ENCODE measurements around the gene ZBTB48.

The ZBTB48 gene

GRCh38 chr1:6579374-6580118, at the start of gene ZBTB48:
Gene ZBTB48, plus strand, starts transcription at chr1:6579994. Its CDS starts 616 bp downstream, at chr1:6580610.
- H3K9me3 Mint-ChIP-seq: no peaks in the 10 kb centered on the region
- ATAC-seq (replicated peaks; ENCODE audit: extremely low read depth, poor library complexity, severe bottlenecking): peak; percentile 99

GRCh38 chr1:6530504-6531160, 49.2 kb upstream of the ZBTB48 start:
- no peak overlapping the region for H3K27ac Mint-ChIP-seq (ENCODE audit: low read depth)
- DNase-seq (ENCODE audit: low spot score in 2 of 2) (no peak), ATAC-seq (replicated peaks; ENCODE audit: extremely low read depth, poor library complexity, severe bottlenecking) (no peak)
- no peaks in the 10 kb centered on the region for H3K4me1 Mint-ChIP-seq
- H3K27me3 Mint-ChIP-seq: no peaks in the 10 kb centered on the region
- no peak overlapping the region for H3K4me3 Mint-ChIP-seq
- H3K36me3 Mint-ChIP-seq (ENCODE audit: insufficient read depth): peaks cover 59% of the 10 kb centered on the region
- no peaks in the 10 kb centered on the region for H3K9me3 Mint-ChIP-seq

More at GRCh38 chr1:6579374-6580118, at the start of gene ZBTB48:
- no peaks in the 10 kb centered on the region for H3K27me3 Mint-ChIP-seq
- H3K4me3 Mint-ChIP-seq: peak within 1 kb of the TSS; percentile 96
- H3K36me3 Mint-ChIP-seq (ENCODE audit: insufficient read depth): peaks cover 11% of the 10 kb centered on the region
- H3K4me1 Mint-ChIP-seq: peaks cover 40% of the 10 kb centered on the region
- peak within 1 kb of the TSS; percentile 97 for H3K27ac Mint-ChIP-seq (ENCODE audit: low read depth)
- peak; percentile 89 to 93 for DNase-seq (ENCODE audit: low spot score in 2 of 2)

- Mint-ChIP-seq H3K36me3 (ENCODE audit: insufficient read depth) (peaks cover 55% of the 10 kb centered on the region), H3K4me1 (no peaks in the 10 kb centered on the region), H3K4me3 (no peak overlapping the region), H3K9me3 (no peaks in the 10 kb centered on the region), H3K27ac (ENCODE audit: low read depth) (no peak overlapping the region), H3K27me3 (no peaks in the 10 kb centered on the region)
- ATAC-seq (replicated peaks; ENCODE audit: extremely low read depth, poor library complexity, severe bottlenecking) (no peak), DNase-seq (ENCODE audit: low spot score in 2 of 2) (no peak)
These were observed 47.8 kb upstream of the ZBTB48 start for GRCh38 chr1:6531996-6532395.

GRCh38 chr1:6534248-6534822, 45.5 kb upstream of the ZBTB48 start:
- Mint-ChIP-seq H3K36me3 (ENCODE audit: insufficient read depth) (peaks cover 40% of the 10 kb centered on the region), H3K9me3 (no peaks in the 10 kb centered on the region), H3K27me3 (no peaks in the 10 kb centered on the region), H3K4me1 (no peaks in the 10 kb centered on the region), H3K27ac (ENCODE audit: low read depth) (no peak overlapping the region), H3K4me3 (no peak overlapping the region)
- no peak for ATAC-seq (replicated peaks; ENCODE audit: extremely low read depth, poor library complexity, severe bottlenecking)
- no peak for DNase-seq (ENCODE audit: low spot score in 2 of 2)

- DNase-seq (ENCODE audit: low spot score in 2 of 2): no peak
- no peak overlapping the region for H3K4me3 Mint-ChIP-seq
- H3K36me3 Mint-ChIP-seq (ENCODE audit: insufficient read depth): peaks cover 39% of the 10 kb centered on the region
- H3K9me3 Mint-ChIP-seq: no peaks in the 10 kb centered on the region
- no peaks in the 10 kb centered on the region for H3K4me1 Mint-ChIP-seq
- H3K27me3 Mint-ChIP-seq: no peaks in the 10 kb centered on the region
- no peak overlapping the region for H3K27ac Mint-ChIP-seq (ENCODE audit: low read depth)
- ATAC-seq (replicated peaks; ENCODE audit: extremely low read depth, poor library complexity, severe bottlenecking): no peak
These were observed 44.6 kb upstream of the ZBTB48 start for GRCh38 chr1:6535214-6535613.

GRCh38 chr1:6536291-6536690, 43.5 kb upstream of the ZBTB48 start:
- ATAC-seq (replicated peaks; ENCODE audit: extremely low read depth, poor library complexity, severe bottlenecking): no peak
- Mint-ChIP-seq H3K36me3 (ENCODE audit: insufficient read depth) (peaks cover 41% of the 10 kb centered on the region), H3K27ac (ENCODE audit: low read depth) (no peak overlapping the region), H3K4me1 (no peaks in the 10 kb centered on the region), H3K4me3 (no peak overlapping the region), H3K27me3 (no peaks in the 10 kb centered on the region), H3K9me3 (no peaks in the 10 kb centered on the region)
- no peak for DNase-seq (ENCODE audit: low spot score in 2 of 2)

- no peak overlapping the region for H3K27ac Mint-ChIP-seq (ENCODE audit: low read depth)
- no peak overlapping the region for H3K4me3 Mint-ChIP-seq
- no peaks in the 10 kb centered on the region for H3K4me1 Mint-ChIP-seq
- peaks cover 41% of the 10 kb centered on the region for H3K36me3 Mint-ChIP-seq (ENCODE audit: insufficient read depth)
- DNase-seq (ENCODE audit: low spot score in 2 of 2): no peak
- no peak for ATAC-seq (replicated peaks; ENCODE audit: extremely low read depth, poor library complexity, severe bottlenecking)
- no peaks in the 10 kb centered on the region for H3K9me3 Mint-ChIP-seq
- H3K27me3 Mint-ChIP-seq: no peaks in the 10 kb centered on the region
These were observed 40.8 kb upstream of the ZBTB48 start for GRCh38 chr1:6538956-6539355.

GRCh38 chr1:6544831-6545230, 35.0 kb upstream of the ZBTB48 start:
- Mint-ChIP-seq H3K4me3 (no peak overlapping the region), H3K36me3 (ENCODE audit: insufficient read depth) (peaks cover 62% of the 10 kb centered on the region), H3K4me1 (peaks cover 19% of the 10 kb centered on the region), H3K27ac (ENCODE audit: low read depth) (peak overlapping the region; percentile 74), H3K9me3 (no peaks in the 10 kb centered on the region), H3K27me3 (no peaks in the 10 kb centered on the region)
- no peak for DNase-seq (ENCODE audit: low spot score in 2 of 2)
- no peak for ATAC-seq (replicated peaks; ENCODE audit: extremely low read depth, poor library complexity, severe bottlenecking)

GRCh38 chr1:6545276-6546112, 34.3 kb upstream of the ZBTB48 start:
- Mint-ChIP-seq H3K36me3 (ENCODE audit: insufficient read depth) (peaks cover 64% of the 10 kb centered on the region), H3K27ac (ENCODE audit: low read depth) (peak overlapping the region; percentile 74)

GRCh38 chr1:6546326-6546725, 33.5 kb upstream of the ZBTB48 start:
- Mint-ChIP-seq H3K27me3 (no peaks in the 10 kb centered on the region), H3K27ac (ENCODE audit: low read depth) (peak overlapping the region; percentile 69), H3K36me3 (ENCODE audit: insufficient read depth) (peaks cover 59% of the 10 kb centered on the region), H3K9me3 (no peaks in the 10 kb centered on the region), H3K4me1 (peaks cover 19% of the 10 kb centered on the region), H3K4me3 (peak overlapping the region; percentile 6)
- no peak for DNase-seq (ENCODE audit: low spot score in 2 of 2)
- no peak for ATAC-seq (replicated peaks; ENCODE audit: extremely low read depth, poor library complexity, severe bottlenecking)

More at GRCh38 chr1:6545276-6546112, 34.3 kb upstream of the ZBTB48 start:
- DNase-seq (ENCODE audit: low spot score in 2 of 2): no peak
- no peak for ATAC-seq (replicated peaks; ENCODE audit: extremely low read depth, poor library complexity, severe bottlenecking)
- Mint-ChIP-seq H3K9me3 (no peaks in the 10 kb centered on the region), H3K4me1 (peaks cover 19% of the 10 kb centered on the region), H3K4me3 (no peak overlapping the region), H3K27me3 (no peaks in the 10 kb centered on the region)

- ATAC-seq (replicated peaks; ENCODE audit: extremely low read depth, poor library complexity, severe bottlenecking): no peak
- peaks cover 54% of the 10 kb centered on the region for H3K36me3 Mint-ChIP-seq (ENCODE audit: insufficient read depth)
- H3K27me3 Mint-ChIP-seq: no peaks in the 10 kb centered on the region
- peaks cover 19% of the 10 kb centered on the region for H3K4me1 Mint-ChIP-seq
- H3K27ac Mint-ChIP-seq (ENCODE audit: low read depth): peak overlapping the region; percentile 69
- no peak overlapping the region for H3K4me3 Mint-ChIP-seq
- DNase-seq (ENCODE audit: low spot score in 2 of 2): no peak
- H3K9me3 Mint-ChIP-seq: no peaks in the 10 kb centered on the region
These were observed 32.5 kb upstream of the ZBTB48 start for GRCh38 chr1:6547301-6547700.
